GM12878 (cell line): Measurements from ENCODE around the gene FGFBP3. TPM values are rescaled to one million over a fixed set of nuclear protein-coding genes. Genes with fewer than 3 reads are reported as not detected.

Experiments
- ASH2L ChIP-seq: fragments of 300-600, 200-600 bp; sonication (generic); IDR thresholded peaks from 2 replicates; pipeline ENCODE4 v1.6.1; 2017; ENCODE audit warnings: low read depth, mild to moderate bottlenecking, borderline replicate concordance
- BCL3 ChIP-seq: IDR thresholded peaks from 2 replicates; pipeline ENCODE4 v1.6.1; 2011; ENCODE audit warnings: borderline replicate concordance, low read depth, mild to moderate bottlenecking, moderate library complexity, low read length; ENCODE audit not compliant: insufficient read depth, poor library complexity, severe bottlenecking
- BMI1 ChIP-seq: fragments of 450-650 bp; IDR thresholded peaks from 2 replicates; pipeline ENCODE4 v1.6.1; 2016; ENCODE audit warnings: mild to moderate bottlenecking, moderate library complexity, borderline replicate concordance
- CTCF ChIP-seq, 3 experiments: IDR thresholded peaks in 2 of 3; conservative IDR thresholded peaks in 1 of 3; 2 replicates each; pipeline ENCODE4 v1.5.1; 2011; ENCODE audit warnings: low read depth in 3 of 3, low read length in 3 of 3, mild to moderate bottlenecking in 3 of 3, control low read depth in 2 of 3, moderate library complexity in 2 of 3, inconsistent platforms in 1 of 3, mixed read lengths in 1 of 3; ENCODE audit not compliant: control insufficient read depth in 2 of 3, insufficient read depth in 1 of 3; ENCODE audit errors: extremely low read depth in 1 of 3
- DPF2 ChIP-seq: fragments of 450-650 bp; IDR thresholded peaks from 2 replicates; pipeline ENCODE4 v1.6.1; 2017; ENCODE audit warnings: mild to moderate bottlenecking
- EP300 ChIP-seq, 2 experiments: fragments of 150-350 bp in 1 of 2; IDR thresholded peaks; 2 replicates each; pipeline ENCODE4 v1.6.1; 2011 to 2012; ENCODE audit warnings: low read depth in 2 of 2, low read length in 2 of 2, borderline replicate concordance in 1 of 2, improper control_type of control experiment in 1 of 2, inconsistent platforms in 1 of 2; ENCODE audit not compliant: control insufficient read depth in 1 of 2
- GABPA ChIP-seq: IDR thresholded peaks from 2 replicates; pipeline ENCODE4 v1.6.1; 2014; ENCODE audit warnings: antibody characterized with exemption, low read depth, mild to moderate bottlenecking, inconsistent platforms
- MTA3 ChIP-seq: IDR thresholded peaks from 2 replicates; pipeline ENCODE4 v1.6.1; 2012; ENCODE audit warnings: low read length, inconsistent platforms, borderline replicate concordance
- NFXL1 ChIP-seq: fragments of 450-650 bp; IDR thresholded peaks from 2 replicates; pipeline ENCODE4 v1.6.1; 2017; ENCODE audit warnings: antibody characterized with exemption, mild to moderate bottlenecking, borderline replicate concordance
- NR2C1 ChIP-seq: fragments of 450-650 bp; IDR thresholded peaks from 2 replicates; pipeline ENCODE4 v1.6.1; 2017; ENCODE audit warnings: antibody characterized with exemption, mild to moderate bottlenecking, moderate library complexity
- POLR2AphosphoS5 ChIP-seq: IDR thresholded peaks from 2 replicates; pipeline ENCODE4 v1.6.1; 2011; ENCODE audit warnings: mild to moderate bottlenecking, low read length, inconsistent platforms
- RB1 ChIP-seq: fragments of 450-650 bp; formaldehyde crosslinking; IDR thresholded peaks from 2 replicates; pipeline ENCODE4 v1.6.1; 2017; ENCODE audit warnings: mild to moderate bottlenecking, borderline replicate concordance
- RBBP5 ChIP-seq: fragments of 200-600 bp; sonication (generic); conservative IDR thresholded peaks from 2 replicates; pipeline ENCODE4 v1.6.1; 2016
- SMARCA5 ChIP-seq: fragments of 450-650 bp; IDR thresholded peaks from 2 replicates; pipeline ENCODE4 v1.6.1; 2017; ENCODE audit warnings: mild to moderate bottlenecking
- SREBF1 ChIP-seq: IDR thresholded peaks from 2 replicates; pipeline ENCODE4 v1.6.1; 2012; ENCODE audit warnings: mild to moderate bottlenecking, low read length
- SUZ12 ChIP-seq: fragments of 200-600 bp; sonication (generic); IDR thresholded peaks from one replicate; pipeline ENCODE4 v1.6.1; 2018; ENCODE audit warnings: antibody characterized with exemption, mild to moderate bottlenecking; ENCODE audit not compliant: unreplicated experiment
- ZNF622 ChIP-seq: fragments of 450-650 bp; IDR thresholded peaks from 2 replicates; pipeline ENCODE4 v1.6.1; 2017; ENCODE audit warnings: mild to moderate bottlenecking, inconsistent platforms
- ZZZ3 ChIP-seq: IDR thresholded peaks from 2 replicates; pipeline ENCODE4 v1.6.1; 2011; ENCODE audit warnings: low read depth; ENCODE audit not compliant: control insufficient read depth, insufficient read length
- polyA plus RNA-seq, 11 experiments: library from polyadenylated mRNA; depleted of rRNA in 4 of 11; unstranded in 6 of 11; stranded (reverse) in 5 of 11; fragments of >200 nt; fragmentation: Nextera tagmentation in 4 of 11; fragmentation: Illumina TruSeq in 1 of 11; extraction: Ambion mirVana in 4 of 11; extraction: Trizol in 1 of 11; gene quantifications; 1 replicate in 1 of 11; 2 replicates in 10 of 11; pipeline versions ENCODE4 v1.2.1 to v1.2.3, GENCODE V29; 2011 to 2016; ENCODE audit warnings: inconsistent platforms in 2 of 11, missing spikeins in 2 of 11, low read depth in 1 of 11
- total RNA-seq, 4 experiments: library from RNA; depleted of rRNA in 3 of 4; stranded (reverse); fragments of >200 nt in 3 of 4; fragmentation: Illumina TruSeq in 1 of 4; extraction: Trizol in 1 of 4; gene quantifications; 2 replicates each; pipeline versions ENCODE4 v1.2.1 to v1.2.3, GENCODE V29; 2013 to 2021
- TF ChIP-seq, protein P1 (sequence below): fragments of 450-650 bp; IDR thresholded peaks from 2 replicates; pipeline ENCODE4 v1.6.1; 2016; ENCODE audit warnings: mild to moderate bottlenecking, moderate library complexity, borderline replicate concordance

The FGFBP3 gene
- total and polyA plus RNA-seq, 10 of the 15 experiments (the other 5 are each of a cell fraction or from before 2014, with no cell fraction given): 0.08 to 1.0 (median 0.23) TPM

- TF ChIP-seq GABPA: peak; percentile 81
- TF ChIP-seq ASH2L: no peak
- TF ChIP-seq SUZ12: no peak
- no peak for TF ChIP-seq ZZZ3
- TF ChIP-seq SREBF1: no peak
- no peak for TF ChIP-seq RBBP5
- no peak for TF ChIP-seq NFXL1
- no peak for TF ChIP-seq EP300 (IDR thresholded peaks at IDR 0.05; ENCODE audit: borderline replicate concordance in 1 of 2, control insufficient read depth in 1 of 2, low read depth in 2 of 2, low read length in 2 of 2)
- TF ChIP-seq BMI1: no peak
- TF ChIP-seq, protein P1, sequence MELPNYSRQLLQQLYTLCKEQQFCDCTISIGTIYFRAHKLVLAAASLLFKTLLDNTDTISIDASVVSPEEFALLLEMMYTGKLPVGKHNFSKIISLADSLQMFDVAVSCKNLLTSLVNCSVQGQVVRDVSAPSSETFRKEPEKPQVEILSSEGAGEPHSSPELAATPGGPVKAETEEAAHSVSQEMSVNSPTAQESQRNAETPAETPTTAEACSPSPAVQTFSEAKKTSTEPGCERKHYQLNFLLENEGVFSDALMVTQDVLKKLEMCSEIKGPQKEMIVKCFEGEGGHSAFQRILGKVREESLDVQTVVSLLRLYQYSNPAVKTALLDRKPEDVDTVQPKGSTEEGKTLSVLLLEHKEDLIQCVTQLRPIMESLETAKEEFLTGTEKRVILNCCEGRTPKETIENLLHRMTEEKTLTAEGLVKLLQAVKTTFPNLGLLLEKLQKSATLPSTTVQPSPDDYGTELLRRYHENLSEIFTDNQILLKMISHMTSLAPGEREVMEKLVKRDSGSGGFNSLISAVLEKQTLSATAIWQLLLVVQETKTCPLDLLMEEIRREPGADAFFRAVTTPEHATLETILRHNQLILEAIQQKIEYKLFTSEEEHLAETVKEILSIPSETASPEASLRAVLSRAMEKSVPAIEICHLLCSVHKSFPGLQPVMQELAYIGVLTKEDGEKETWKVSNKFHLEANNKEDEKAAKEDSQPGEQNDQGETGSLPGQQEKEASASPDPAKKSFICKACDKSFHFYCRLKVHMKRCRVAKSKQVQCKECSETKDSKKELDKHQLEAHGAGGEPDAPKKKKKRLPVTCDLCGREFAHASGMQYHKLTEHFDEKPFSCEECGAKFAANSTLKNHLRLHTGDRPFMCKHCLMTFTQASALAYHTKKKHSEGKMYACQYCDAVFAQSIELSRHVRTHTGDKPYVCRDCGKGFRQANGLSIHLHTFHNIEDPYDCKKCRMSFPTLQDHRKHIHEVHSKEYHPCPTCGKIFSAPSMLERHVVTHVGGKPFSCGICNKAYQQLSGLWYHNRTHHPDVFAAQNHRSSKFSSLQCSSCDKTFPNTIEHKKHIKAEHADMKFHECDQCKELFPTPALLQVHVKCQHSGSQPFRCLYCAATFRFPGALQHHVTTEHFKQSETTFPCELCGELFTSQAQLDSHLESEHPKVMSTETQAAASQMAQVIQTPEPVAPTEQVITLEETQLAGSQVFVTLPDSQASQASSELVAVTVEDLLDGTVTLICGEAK: peak; percentile 79
- no peak for TF ChIP-seq MTA3
- TF ChIP-seq ZNF622: no peak
- TF ChIP-seq RB1: peak; percentile 87; the same call in 1 of the 2 replicates
- TF ChIP-seq NR2C1: no peak; the same call in 1 of the 2 replicates
- peak; percentile 91 for TF ChIP-seq POLR2AphosphoS5
- no peak for TF ChIP-seq CTCF (IDR thresholded peaks at IDR 0.05 in 2 of 3, conservative IDR thresholded peaks at IDR 0.05 in 1 of 3; ENCODE audit: control insufficient read depth in 2 of 3, extremely low read depth in 1 of 3, insufficient read depth in 1 of 3, low read depth in 3 of 3, low read length in 3 of 3)
- no peak for TF ChIP-seq BCL3
- TF ChIP-seq SMARCA5: peak; percentile 66; the same call in 1 of the 2 replicates
- TF ChIP-seq DPF2: peak; percentile 78
Measured at GRCh38 chr10:91923371-91924211, 14.3 kb upstream of the FGFBP3 start, which contains the start of gene BTAF1 (continued).
